GM12892 (cell line): ENCODE results near the gene SCFD2.

Experiments
- POLR2A ChIP-seq: IDR thresholded peaks from 2 replicates; pipeline ENCODE4 v1.6.1; 2011; ENCODE audit warnings: low read depth, low read length, control low read depth
- POLR2AphosphoS5 ChIP-seq: IDR thresholded peaks from 2 replicates; pipeline ENCODE4 v1.6.1; 2011; ENCODE audit warnings: low read depth, low read length, control low read depth
- TAF1 ChIP-seq: IDR thresholded peaks from 2 replicates; pipeline ENCODE4 v1.6.1; 2011; ENCODE audit warnings: low read depth, mild to moderate bottlenecking, control low read depth, low read length, borderline replicate concordance

GRCh38 chr4:53321984-53322289, 43.9 kb downstream of the SCFD2 start:
- TF ChIP-seq POLR2A = no peak
- TF ChIP-seq POLR2AphosphoS5 = no peak
- TF ChIP-seq TAF1 = no peak
